Activated gamma-delta T cell (primary cell): ENCODE results near the gene FLRT3.

Experiments
- DNase-seq: peaks from one replicate; lab custom pipeline; 2025; lab: John Stamatoyannopoulos, UW

FLRT3 gene

GRCh38 chr20:14319704-14320103 is 17.7 kb downstream of the FLRT3 start:
- DNase-seq = no peak

DNA sequence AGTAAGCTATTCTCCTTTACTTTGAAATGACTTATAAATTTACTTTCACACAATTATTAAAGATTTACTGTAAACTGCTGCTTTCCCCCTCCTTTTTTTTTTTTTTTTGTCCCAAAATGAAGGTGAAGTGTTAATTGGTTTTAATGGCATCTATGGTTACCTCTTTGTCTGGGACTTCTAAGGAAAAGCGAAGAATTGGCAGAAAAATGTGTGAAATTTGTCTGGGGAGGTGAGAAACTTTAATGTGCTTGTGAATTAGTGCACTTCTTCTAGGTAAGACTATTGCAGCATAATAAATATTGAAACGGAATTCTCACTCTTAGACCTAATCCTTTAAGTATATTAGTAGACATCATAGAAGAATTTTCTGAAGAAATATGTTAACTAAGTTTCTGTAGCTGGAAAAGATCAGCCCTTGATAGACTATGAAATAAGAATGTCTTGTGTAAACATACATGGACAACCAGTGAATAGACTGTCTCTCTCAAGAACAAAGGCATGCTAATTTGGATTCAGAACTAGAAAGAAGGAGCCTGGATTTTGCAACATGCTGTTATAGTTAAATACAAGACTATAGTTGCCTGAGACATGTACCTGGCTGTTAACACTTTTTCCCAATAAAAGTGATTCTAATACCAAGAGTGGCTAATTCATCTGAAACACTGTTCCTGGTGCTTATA is 23.9 kb downstream of the FLRT3 start:
- no peak for DNase-seq

DNA sequence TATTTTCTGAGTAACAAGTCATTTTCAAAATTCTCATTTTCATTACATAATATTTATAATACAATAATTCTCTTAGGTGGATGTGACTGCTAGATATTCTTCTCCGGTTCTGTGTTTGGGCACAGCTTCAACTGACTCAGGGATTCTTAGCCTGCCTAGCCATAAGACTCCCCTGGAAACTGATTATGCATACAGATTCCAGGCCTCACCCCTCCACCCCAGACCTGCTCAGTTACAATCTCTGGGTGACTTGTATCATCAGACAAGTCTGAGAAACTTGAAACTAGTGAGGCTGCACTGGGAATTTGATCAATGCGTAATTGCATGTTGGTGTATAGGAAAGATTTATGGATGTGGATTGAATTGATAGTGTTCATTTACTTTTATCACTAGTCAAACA is 25.4 kb downstream of the FLRT3 start:
- no peak for DNase-seq

DNA sequence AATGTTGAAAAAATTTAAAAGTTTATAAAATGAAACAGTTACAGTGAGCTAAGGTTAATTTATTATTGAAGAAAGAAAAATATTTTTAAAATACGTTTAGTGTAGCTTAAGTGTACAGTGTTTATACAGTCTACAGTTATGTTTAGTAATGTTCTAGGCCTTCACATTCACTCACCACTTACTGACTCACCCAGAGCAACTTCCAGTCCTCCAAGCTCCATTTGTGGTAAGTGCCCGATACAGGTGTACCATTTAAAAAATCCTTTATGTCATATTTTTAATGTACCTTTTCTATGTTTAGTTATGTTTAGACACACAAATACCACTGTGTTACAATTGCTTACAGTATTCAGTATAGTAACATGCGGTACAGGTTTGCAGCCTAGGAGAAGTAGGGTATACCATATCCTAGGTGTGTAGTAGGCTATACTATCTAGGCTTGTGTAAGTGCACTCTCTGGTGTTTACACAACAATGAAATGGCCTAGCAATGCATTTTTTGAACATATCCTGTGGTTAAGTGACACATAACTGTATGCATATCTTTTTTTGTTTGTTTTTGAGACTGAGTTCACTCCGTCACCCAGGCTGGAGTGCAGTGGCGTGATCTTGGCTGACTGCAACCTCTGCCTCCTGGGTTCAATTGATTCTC is 26.3 kb downstream of the FLRT3 start:
- DNase-seq = no peak

- no peak for DNase-seq
These were observed 29.5 kb downstream of the FLRT3 start for GRCh38 chr20:14307956-14308355.

DNA sequence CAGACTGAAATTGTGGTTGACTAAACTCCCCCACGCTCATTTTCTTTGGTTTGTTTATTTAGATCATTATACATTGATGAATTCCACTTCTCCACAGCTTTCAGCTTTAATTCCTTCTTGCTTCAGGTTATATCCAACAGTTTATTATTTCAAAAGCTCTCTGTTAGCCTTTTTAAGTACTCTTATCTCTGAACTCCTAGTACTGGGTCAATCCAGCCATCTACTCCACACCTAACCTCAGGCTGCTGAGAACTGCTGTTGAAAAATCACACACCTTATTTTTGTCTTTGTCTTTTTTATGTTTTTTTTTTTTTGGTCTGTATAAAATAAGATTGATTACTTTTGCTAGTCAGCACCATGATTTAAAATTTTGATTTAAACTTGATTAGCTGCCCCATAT is 32.9 kb downstream of the FLRT3 start:
- DNase-seq = no peak

DNA sequence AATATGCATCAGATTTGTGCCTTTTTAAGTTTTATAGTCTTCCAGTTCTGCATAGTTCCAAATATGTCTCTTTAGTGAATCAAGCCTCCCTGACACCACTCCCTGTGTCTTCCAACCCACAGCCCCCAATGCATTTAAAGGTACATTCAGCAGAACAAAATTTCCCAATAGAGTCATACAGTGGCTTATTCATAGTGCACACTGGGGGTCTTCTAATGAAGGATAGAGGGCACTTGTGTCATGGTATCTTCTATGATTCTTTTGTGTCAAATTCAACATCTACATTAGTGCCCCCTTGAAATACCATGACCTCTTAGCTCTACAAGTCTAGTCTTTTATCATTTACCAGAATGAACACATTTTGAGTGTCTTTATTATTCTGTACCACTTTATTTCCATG is 33.8 kb downstream of the FLRT3 start:
- DNase-seq = no peak

DNA sequence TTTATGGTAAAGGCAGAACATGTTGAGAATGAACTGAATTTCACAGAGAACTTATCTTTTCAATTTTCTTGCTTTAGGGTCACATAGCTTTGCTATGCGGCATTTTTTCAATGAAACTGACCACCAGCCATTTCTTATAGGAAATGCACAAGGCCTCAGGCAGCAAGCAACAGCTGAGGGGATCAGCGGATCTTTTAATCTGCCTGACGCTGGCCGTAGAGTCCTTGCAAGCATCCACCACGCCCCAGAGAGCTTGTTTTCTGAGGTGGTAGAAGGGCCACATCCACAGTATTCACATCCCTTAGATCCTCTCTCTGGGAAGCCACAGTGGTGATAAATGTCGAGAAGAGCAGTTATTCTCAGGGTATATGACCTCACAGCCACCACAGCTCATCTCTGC is 34.3 kb downstream of the FLRT3 start:
- DNase-seq = no peak

DNA sequence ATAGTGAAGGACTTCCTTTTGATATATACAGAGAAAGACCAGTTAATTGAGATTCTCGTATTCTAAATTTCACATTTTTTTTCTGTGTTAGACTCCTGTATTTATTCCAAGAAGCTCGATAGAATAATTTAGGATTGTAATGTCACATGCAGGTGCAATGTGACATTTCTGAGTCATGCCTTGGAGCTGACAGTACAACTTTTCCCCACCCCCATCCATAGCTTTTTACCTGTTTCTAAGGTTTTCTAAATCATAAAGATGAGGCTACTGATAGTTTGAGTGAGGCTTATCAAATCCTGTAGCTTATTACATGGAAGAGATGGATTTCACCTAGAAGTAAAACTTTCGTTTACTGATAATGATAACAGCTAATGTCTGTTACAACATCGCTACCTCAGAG is 37.6 kb downstream of the FLRT3 start:
- DNase-seq = no peak

GRCh38 chr20:14295770-14296309 is 41.6 kb downstream of the FLRT3 start:
- DNase-seq = no peak

DNA sequence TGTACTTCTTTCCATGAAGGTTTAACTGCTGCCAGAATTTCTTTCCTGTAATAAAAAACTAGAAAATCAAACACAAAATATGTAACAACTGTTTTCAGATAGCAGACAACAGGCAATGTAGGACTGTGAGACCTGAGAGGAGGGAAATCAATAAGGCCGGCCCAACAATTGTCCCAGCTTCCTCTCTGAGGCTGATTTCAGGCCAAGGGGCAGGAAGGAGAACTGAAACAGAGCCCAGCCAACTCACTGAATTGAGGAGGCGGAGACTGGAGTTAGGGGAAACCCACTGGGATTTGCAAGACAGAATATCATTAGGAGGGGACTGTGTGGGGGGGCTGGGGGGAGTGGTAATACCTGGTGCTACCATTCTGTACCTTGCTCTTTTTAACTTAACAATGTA is 42.2 kb downstream of the FLRT3 start:
- no peak for DNase-seq

DNA sequence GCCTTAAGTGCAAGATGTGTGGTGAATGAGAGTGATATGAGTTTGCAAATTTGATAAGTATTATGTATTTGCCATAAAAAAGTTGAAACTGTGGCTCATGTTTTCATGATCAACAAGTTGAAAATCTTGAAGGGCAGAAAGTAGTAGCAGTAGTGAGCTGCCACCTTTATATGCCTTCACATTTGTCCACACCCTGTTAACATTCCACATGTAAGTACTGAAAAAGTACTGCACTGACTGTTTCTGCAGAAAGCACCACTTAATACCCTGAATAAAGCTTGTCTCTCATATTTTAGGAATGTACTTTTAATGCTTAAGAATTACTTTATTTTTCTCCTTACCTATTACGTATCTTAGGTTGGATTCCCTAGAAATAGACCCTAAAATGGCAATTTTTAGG is 45.9 kb downstream of the FLRT3 start:
- no peak for DNase-seq

DNA sequence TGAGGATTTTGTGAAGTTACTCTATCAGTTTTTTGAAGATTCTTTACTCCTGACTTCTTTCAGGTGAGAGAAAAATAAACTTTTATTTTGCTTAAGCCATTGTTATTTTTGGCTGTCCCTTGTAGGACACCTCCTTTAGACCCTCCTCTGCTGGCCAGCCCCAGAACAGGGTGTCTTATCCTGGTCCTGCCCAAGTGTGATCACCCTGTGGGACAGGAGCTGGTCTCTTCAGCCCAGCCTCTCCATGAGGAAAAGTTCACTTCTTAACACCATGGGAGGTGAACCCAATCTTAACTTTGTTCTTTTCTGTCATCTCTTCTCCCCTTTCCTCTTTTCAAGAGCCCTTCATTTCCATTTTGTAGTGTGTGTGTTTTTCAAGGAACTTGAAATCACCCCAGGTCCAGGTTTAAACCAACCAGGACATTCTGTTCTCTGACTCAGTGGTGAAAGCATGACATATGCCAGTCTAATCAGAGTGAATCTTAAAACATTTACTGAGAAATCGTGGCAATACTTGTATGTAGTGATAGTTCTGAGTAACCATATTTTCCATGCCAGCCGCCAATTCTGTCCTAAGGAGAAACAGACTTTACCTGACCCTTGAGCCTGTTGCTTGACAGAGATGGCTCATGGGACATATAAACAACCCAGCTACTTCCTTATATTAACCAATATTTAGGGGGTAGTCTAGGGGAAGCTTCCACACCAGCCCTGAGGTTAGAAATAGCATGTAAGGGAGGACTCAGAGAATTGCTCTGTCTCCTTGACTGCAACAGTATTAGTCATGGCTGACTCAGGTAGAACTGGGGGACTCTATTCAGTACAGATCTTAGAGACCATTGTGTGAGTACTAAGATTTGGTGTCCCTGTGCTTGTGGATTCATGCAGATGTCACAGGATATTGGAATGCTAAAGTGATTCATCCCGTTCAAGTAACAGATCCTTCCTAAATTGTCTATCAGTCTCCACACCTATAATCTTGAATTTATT is 48.8 kb downstream of the FLRT3 start:
- DNase-seq = no peak

GRCh38 chr20:14284443-14284842 is 53.0 kb downstream of the FLRT3 start:
- DNase-seq = no peak

DNA sequence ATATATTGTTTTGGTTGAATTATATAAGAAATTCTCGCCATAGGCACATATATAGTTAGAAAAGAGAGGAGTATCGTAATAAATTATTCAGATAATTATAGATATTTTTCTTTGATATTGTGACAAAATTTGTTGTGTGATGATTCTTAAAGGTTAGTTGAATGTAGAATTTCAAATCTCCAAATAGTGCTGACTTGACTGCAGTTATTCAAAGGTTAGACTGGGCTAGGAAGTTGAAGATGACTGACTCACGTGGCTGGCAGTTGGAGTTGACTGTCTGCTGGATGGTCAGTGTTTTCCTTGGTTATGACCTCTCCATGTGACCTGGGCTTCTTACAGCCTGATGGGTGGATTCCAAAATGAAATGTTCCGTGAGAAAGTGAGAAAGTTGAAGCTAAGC is 55.3 kb downstream of the FLRT3 start:
- no peak for DNase-seq
